ENCODE data around the gene LIX1.
"Not testable (repeated sequence)": the region's sequence is repeated elsewhere in the genome, so short reads cannot be mapped to it uniquely, and the experiment has no call there.

The LIX1 gene

GRCh38 chr5:97181856-97182545, 39.6 kb upstream of the LIX1 start:
- Mint-ChIP-seq H3K36me3 (ENCODE audit: low read depth) (peaks cover 48% of the 10 kb centered on the region), H3K27ac (peak overlapping the region; percentile 100)

GRCh38 chr5:97179457-97179856, 37.0 kb upstream of the LIX1 start:
- Mint-ChIP-seq H3K36me3 (ENCODE audit: low read depth) (peaks cover 58% of the 10 kb centered on the region), H3K9me3 (peaks cover 11% of the 10 kb centered on the region), H3K4me1 (peaks cover 26% of the 10 kb centered on the region)
- not testable (repeated sequence) for H3K27ac Mint-ChIP-seq; DNase-seq; H3K27me3 Mint-ChIP-seq (ENCODE audit: low read depth, poor library complexity); H3K4me3 Mint-ChIP-seq

More at GRCh38 chr5:97181856-97182545, 39.6 kb upstream of the LIX1 start:
- peaks cover 7% of the 10 kb centered on the region for H3K27me3 Mint-ChIP-seq (ENCODE audit: low read depth, poor library complexity)
- no peak for DNase-seq
- H3K4me1 Mint-ChIP-seq, result peaks cover 26% of the 10 kb centered on the region
- no peak for TF ChIP-seq CTCF (IDR thresholded peaks at IDR 0.05)
- peak overlapping the region; percentile 97 for H3K4me3 Mint-ChIP-seq
- H3K9me3 Mint-ChIP-seq, result peaks cover 18% of the 10 kb centered on the region

GRCh38 chr5:97172227-97172626, 29.8 kb upstream of the LIX1 start:
- H3K36me3 Mint-ChIP-seq (ENCODE audit: low read depth), result peaks cover 55% of the 10 kb centered on the region
- no peaks in the 10 kb centered on the region for H3K27me3 Mint-ChIP-seq (ENCODE audit: low read depth, poor library complexity)
- H3K9me3 Mint-ChIP-seq, result no peaks in the 10 kb centered on the region
- no peak overlapping the region for H3K4me3 Mint-ChIP-seq
- H3K4me1 Mint-ChIP-seq, result peaks cover 5% of the 10 kb centered on the region
- no peak for DNase-seq
- no peak for TF ChIP-seq CTCF (IDR thresholded peaks at IDR 0.05)
- no peak overlapping the region for H3K27ac Mint-ChIP-seq

- H3K36me3 Mint-ChIP-seq (ENCODE audit: low read depth), result peaks cover 50% of the 10 kb centered on the region
- no peaks in the 10 kb centered on the region for H3K9me3 Mint-ChIP-seq
- DNase-seq, result no peak
- TF ChIP-seq CTCF (IDR thresholded peaks at IDR 0.05), result no peak
- H3K4me3 Mint-ChIP-seq, result no peak overlapping the region
- peaks cover 5% of the 10 kb centered on the region for H3K4me1 Mint-ChIP-seq
- no peak overlapping the region for H3K27ac Mint-ChIP-seq
- no peaks in the 10 kb centered on the region for H3K27me3 Mint-ChIP-seq (ENCODE audit: low read depth, poor library complexity)
Observed at GRCh38 chr5:97171703-97172102, 29.3 kb upstream of the LIX1 start.

GRCh38 chr5:97167435-97167834, 25.0 kb upstream of the LIX1 start:
- H3K9me3 Mint-ChIP-seq, result no peaks in the 10 kb centered on the region
- DNase-seq, result no peak
- H3K4me1 Mint-ChIP-seq, result peaks cover 5% of the 10 kb centered on the region
- peak overlapping the region; percentile 26 for H3K27ac Mint-ChIP-seq
- no peak overlapping the region for H3K4me3 Mint-ChIP-seq
- peaks cover 44% of the 10 kb centered on the region for H3K36me3 Mint-ChIP-seq (ENCODE audit: low read depth)
- no peaks in the 10 kb centered on the region for H3K27me3 Mint-ChIP-seq (ENCODE audit: low read depth, poor library complexity)
- no peak for TF ChIP-seq CTCF (IDR thresholded peaks at IDR 0.05)

GRCh38 chr5:97165726-97166125, 23.3 kb upstream of the LIX1 start:
- DNase-seq, result no peak
- no peak overlapping the region for H3K4me3 Mint-ChIP-seq
- no peak for TF ChIP-seq CTCF (IDR thresholded peaks at IDR 0.05)
- H3K27me3 Mint-ChIP-seq (ENCODE audit: low read depth, poor library complexity), result no peaks in the 10 kb centered on the region
- no peaks in the 10 kb centered on the region for H3K9me3 Mint-ChIP-seq
- H3K4me1 Mint-ChIP-seq, result peaks cover 5% of the 10 kb centered on the region
- no peak overlapping the region for H3K27ac Mint-ChIP-seq
- H3K36me3 Mint-ChIP-seq (ENCODE audit: low read depth), result peaks cover 34% of the 10 kb centered on the region

Measured in nephron progenitor cell (in vitro differentiated cells).